Activated CD4-positive, alpha-beta memory T cell treated with anti-CD3 and anti-CD28 coated beads, Interleukin-2, amount 10 ng/mL, durations not matched to agents 7 days and 5 days (primary cell): Measurements from ENCODE around the gene IKZF5. TPM values are rescaled to one million over a fixed set of nuclear protein-coding genes. Genes with fewer than 3 reads are reported as not detected.
A peak's percentile ranks its signal among the peaks of the same experiment; 100 is the strongest.

Experiments
- CTCF ChIA-PET: fragments of 350-600 bp; sonication (Branson Sonifier 250); formaldehyde crosslinking; loops from one replicate; lab custom pipeline; 2021; ENCODE audit warnings: antibody characterized with exemption, inconsistent platforms; lab: Charles Lee
- POLR2A ChIA-PET: fragments of 350-600 bp; sonication (Branson Sonifier 250); formaldehyde crosslinking; loops from one replicate; lab custom pipeline; 2021; ENCODE audit warnings: antibody characterized with exemption; lab: Charles Lee
- DNase-seq: peaks from one replicate; pipeline ENCODE4 v3.0.0-alpha.2; 2020
- H3K27ac Mint-ChIP-seq: one replicate; pipeline ENCODE4 v1.8.0; 2021; ENCODE audit warnings: mild to moderate bottlenecking, mixed read lengths
- H3K27me3 Mint-ChIP-seq: one replicate; pipeline ENCODE4 v1.8.0; 2021; ENCODE audit warnings: mixed read lengths
- H3K36me3 Mint-ChIP-seq: one replicate; pipeline ENCODE4 v1.8.0; 2021; ENCODE audit warnings: low read depth, mixed read lengths
- H3K4me1 Mint-ChIP-seq: one replicate; pipeline ENCODE4 v1.8.0; 2021; ENCODE audit warnings: mixed read lengths
- H3K4me3 Mint-ChIP-seq: one replicate; pipeline ENCODE4 v1.8.0; 2021; ENCODE audit warnings: mild to moderate bottlenecking, mixed read lengths
- H3K9me3 Mint-ChIP-seq: one replicate; pipeline ENCODE4 v1.8.0; 2021; ENCODE audit warnings: mixed read lengths
- total RNA-seq, 2 experiments: library from RNA; stranded (reverse); gene quantifications; one replicate each; pipeline ENCODE4 v1.2.3, GENCODE V29; 2021

IKZF5 gene
- total RNA-seq, 2 experiments from 2014 or later, result 16.6 to 18.5 TPM

GRCh38 chr10:122992031-122992585 lies 16.5 kb downstream of the IKZF5 start:
- no peak for DNase-seq
- ChIA-PET POLR2A (no interaction called here), CTCF (interaction anchor here (2.5 kb wide), 1 partner anchor 12 kb away, joined by 13 read pairs; the partner anchor contains the start of gene PSTK)
- Mint-ChIP-seq H3K27me3 (no peaks in the 10 kb centered on the region), H3K36me3 (peaks cover 34% of the 10 kb centered on the region), H3K9me3 (no peaks in the 10 kb centered on the region), H3K4me3 (no peak overlapping the region), H3K27ac (no peak overlapping the region), H3K4me1 (no peaks in the 10 kb centered on the region)

GRCh38 chr10:122990278-122990677 lies 18.3 kb downstream of the IKZF5 start:
- Mint-ChIP-seq H3K36me3 (peaks cover 23% of the 10 kb centered on the region), H3K27me3 (no peaks in the 10 kb centered on the region), H3K4me1 (no peaks in the 10 kb centered on the region), H3K4me3 (no peak overlapping the region), H3K9me3 (no peaks in the 10 kb centered on the region), H3K27ac (no peak overlapping the region)
- CTCF ChIA-PET, result interaction anchor here (1.2 to 2.5 kb wide), 2 partner anchors 10 to 341 kb away, joined by 3 to 13 read pairs; partner anchors contain the start of gene PSTK
- POLR2A ChIA-PET, result interaction anchor here (2.9 kb wide), 1 partner anchor 10 kb away, joined by 11 read pairs; the partner anchor contains the start of gene PSTK
- no peak for DNase-seq

DNA sequence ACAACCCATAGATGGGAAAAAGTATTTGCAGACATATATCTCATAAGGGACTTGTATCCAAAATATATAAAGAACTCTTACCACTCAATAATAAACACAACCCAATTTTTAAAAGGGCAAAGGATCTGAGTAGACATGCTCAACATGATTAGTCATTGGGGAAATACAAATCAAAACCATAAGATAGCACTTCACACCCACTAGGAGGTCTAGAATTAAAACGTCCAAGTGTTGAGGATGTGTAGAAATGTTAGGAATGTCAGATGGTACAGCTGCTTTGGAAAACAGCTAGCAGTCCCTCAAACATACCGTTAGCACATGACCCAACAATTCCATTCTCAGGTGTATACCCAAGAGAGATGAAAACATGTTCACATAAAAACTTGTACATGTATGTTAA lies 20.1 kb downstream of the IKZF5 start:
- Mint-ChIP-seq H3K27ac (no peak overlapping the region), H3K4me3 (no peak overlapping the region), H3K4me1 (no peaks in the 10 kb centered on the region), H3K27me3 (no peaks in the 10 kb centered on the region), H3K36me3 (peaks cover 10% of the 10 kb centered on the region), H3K9me3 (no peaks in the 10 kb centered on the region)
- CTCF ChIA-PET, result no interaction called here
- DNase-seq, result no peak
- POLR2A ChIA-PET, result interaction anchor here (2.9 kb wide), 1 partner anchor 8 kb away, joined by 11 read pairs; the partner anchor contains the start of gene PSTK

DNA sequence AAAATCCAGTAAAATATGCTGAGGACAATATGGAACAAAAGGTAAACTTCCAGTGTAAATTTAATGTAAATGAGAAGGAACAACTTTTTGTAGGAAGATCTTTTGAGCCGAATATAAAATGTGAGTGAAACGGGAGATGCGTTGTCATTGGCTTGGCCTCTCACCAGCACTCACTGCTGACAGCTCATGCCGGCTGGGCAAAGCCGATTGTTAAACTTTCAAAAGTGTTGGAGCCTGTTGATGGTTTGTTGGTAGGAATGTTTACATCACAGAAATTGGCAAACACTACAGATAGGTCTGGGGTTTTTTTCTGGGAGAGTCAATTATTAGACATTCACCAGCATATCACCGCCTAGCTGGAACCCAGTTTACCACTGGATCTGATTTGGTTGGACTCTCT lies 22.3 kb downstream of the IKZF5 start:
- Mint-ChIP-seq H3K4me1 (peaks cover 1% of the 10 kb centered on the region), H3K4me3 (no peak overlapping the region), H3K9me3 (no peaks in the 10 kb centered on the region), H3K36me3 (peaks cover 5% of the 10 kb centered on the region), H3K27ac (no peak overlapping the region), H3K27me3 (no peaks in the 10 kb centered on the region)
- no peak for DNase-seq
- ChIA-PET CTCF (no interaction called here), POLR2A (no interaction called here)

DNA sequence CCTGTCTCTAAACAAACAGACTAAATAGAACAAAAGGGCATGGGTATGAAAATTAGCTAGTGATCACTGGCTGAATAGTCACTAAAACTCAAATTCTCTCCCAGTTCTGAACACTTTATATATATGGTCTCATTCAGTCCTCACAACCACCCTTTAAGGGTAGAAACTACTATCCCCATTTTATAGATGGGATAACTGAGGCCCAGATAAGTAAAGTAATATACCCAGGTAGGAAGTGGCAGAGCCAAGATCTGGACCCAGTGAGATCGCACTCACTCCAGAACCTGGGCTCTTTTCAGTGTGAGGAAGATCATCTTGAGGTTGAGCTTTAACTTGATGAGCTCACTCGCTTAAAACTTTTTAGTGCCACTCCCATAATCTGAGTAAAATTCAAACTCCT lies 23.9 kb downstream of the IKZF5 start:
- CTCF ChIA-PET, result interaction anchor here (2.0 kb wide), 1 partner anchor 23 kb away, joined by 7 read pairs; no protein-coding TSS in a partner anchor

DNA sequence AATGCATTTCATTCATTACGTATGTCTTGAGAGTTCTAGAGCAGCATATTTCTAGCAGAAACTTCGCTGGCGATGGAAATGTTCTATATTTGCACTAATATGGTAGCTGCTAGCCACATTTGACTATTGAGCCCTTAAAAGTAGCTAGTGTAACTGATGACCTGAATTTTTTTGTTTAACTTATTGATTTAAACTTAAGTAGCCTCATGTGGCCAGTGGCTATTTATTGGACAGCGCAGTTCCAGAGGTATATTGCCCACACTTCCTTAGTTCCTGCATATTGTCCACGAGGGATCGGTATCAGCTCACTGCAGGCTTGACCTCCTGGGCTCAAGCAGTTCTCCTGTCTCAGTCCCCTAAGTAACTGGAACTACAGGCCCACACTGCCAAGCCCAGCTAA lies 24.7 kb downstream of the IKZF5 start:
- Mint-ChIP-seq H3K27me3 (no peaks in the 10 kb centered on the region), H3K27ac (no peak overlapping the region), H3K4me3 (no peak overlapping the region), H3K4me1 (peaks cover 15% of the 10 kb centered on the region), H3K9me3 (no peaks in the 10 kb centered on the region), H3K36me3 (peaks cover 2% of the 10 kb centered on the region)
- POLR2A ChIA-PET, result interaction anchor here (0.8 to 2.0 kb wide), 2 partner anchors 24 to 30 kb away, joined by 3 to 7 read pairs; partner anchors contain the start of genes ACADSB, C10orf88 and IKZF5
- CTCF ChIA-PET, result interaction anchor here (0.5 to 2.0 kb wide), 2 partner anchors 24 to 575 kb away, joined by 3 to 7 read pairs; no protein-coding TSS in a partner anchor
- no peak for DNase-seq

More for the DNA sequence above, 23.9 kb downstream of the IKZF5 start:
- POLR2A ChIA-PET, result interaction anchor here (1.3 to 2.0 kb wide), 2 partner anchors 23 to 24 kb away, joined by 4 to 7 read pairs; partner anchors contain the start of genes ACADSB and IKZF5
- Mint-ChIP-seq H3K27ac (no peak overlapping the region), H3K9me3 (no peaks in the 10 kb centered on the region), H3K4me3 (no peak overlapping the region), H3K4me1 (peaks cover 14% of the 10 kb centered on the region), H3K27me3 (no peaks in the 10 kb centered on the region), H3K36me3 (peaks cover 2% of the 10 kb centered on the region)
- DNase-seq, result no peak

- H3K27me3 Mint-ChIP-seq, result no peaks in the 10 kb centered on the region
- peak overlapping the region; percentile 80 for H3K4me3 Mint-ChIP-seq
- H3K9me3 Mint-ChIP-seq, result no peaks in the 10 kb centered on the region
- no peaks in the 10 kb centered on the region for H3K36me3 Mint-ChIP-seq
- H3K4me1 Mint-ChIP-seq, result peaks cover 15% of the 10 kb centered on the region
- POLR2A ChIA-PET, result interaction anchor here (0.6 to 4.5 kb wide), 10 partner anchors 8 to 173 kb away, joined by 3 to 49 read pairs (median 5); partner anchors contain the start of genes ACADSB, BUB3, C10orf88 and FAM24B
- CTCF ChIA-PET, result interaction anchor here (1.1 to 3.2 kb wide), 9 partner anchors 10 to 104 kb away, joined by 3 to 29 read pairs (median 6); partner anchors contain the start of genes ACADSB, C10orf88 and IKZF5
- no peak for DNase-seq
- peak overlapping the region; percentile 84 for H3K27ac Mint-ChIP-seq
Measured at GRCh38 chr10:122981066-122981464, 27.5 kb downstream of the IKZF5 start.

DNA sequence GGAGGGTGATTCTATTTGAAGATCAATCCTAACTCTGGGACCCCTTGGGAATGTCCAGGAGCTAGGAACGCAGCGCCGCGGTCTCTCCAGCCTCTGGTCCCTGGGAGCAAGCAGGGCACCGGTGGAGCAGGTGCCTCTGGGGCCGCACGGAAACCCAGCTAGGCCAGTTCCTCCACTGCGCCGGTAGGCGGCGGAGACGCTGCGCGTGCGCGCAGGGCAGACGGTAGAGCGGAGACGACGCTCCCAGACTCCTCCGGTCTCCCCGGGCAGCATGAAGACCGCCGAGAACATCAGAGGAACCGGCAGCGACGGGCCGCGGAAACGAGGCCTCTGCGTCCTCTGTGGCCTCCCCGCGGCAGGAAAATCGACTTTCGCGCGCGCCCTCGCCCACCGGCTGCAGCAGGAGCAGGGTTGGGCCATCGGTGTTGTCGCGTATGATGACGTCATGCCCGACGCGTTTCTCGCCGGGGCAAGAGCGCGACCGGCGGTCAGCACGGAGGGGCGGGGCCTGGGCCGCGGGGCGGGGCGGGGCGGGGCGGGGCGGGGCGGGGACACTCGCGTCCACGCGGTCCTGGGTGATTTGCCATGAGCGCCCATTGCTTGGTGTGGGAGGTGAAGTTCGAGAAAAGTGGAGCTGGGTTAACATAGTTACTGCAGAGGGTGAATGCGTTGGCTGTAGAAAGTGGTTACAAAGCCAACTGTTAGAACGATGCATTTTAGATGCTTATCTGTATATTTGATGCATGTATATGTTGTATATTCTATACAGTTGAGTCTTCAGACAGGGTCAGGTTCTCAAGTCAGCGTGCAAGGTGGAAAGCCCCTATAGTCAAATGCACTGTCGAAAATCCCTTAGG lies 28.2 kb downstream of the IKZF5 start, which contains the start of gene PSTK:
TSS of gene PSTK (plus strand) at position 193 of the 857 bp plus-strand sequence. CDS start at position 272, 79 bp downstream.
- DNase-seq, result peak; percentile 89
- H3K27ac Mint-ChIP-seq, result peak within 1 kb of the TSS; percentile 84
- H3K36me3 Mint-ChIP-seq, result no peaks in the 10 kb centered on the region
- H3K27me3 Mint-ChIP-seq, result no peaks in the 10 kb centered on the region
- POLR2A ChIA-PET, result interaction anchor here (0.6 to 4.5 kb wide), 10 partner anchors 9 to 174 kb away, joined by 3 to 49 read pairs (median 5); partner anchors contain the start of genes ACADSB, BUB3, C10orf88 and FAM24B
- CTCF ChIA-PET, result interaction anchor here (1.0 to 3.2 kb wide), 12 partner anchors 11 to 103 kb away, joined by 3 to 29 read pairs (median 5); partner anchors contain the start of genes ACADSB, C10orf88 and IKZF5
- H3K4me1 Mint-ChIP-seq, result peaks cover 15% of the 10 kb centered on the region
- H3K9me3 Mint-ChIP-seq, result no peaks in the 10 kb centered on the region
- peak within 1 kb of the TSS; percentile 80 for H3K4me3 Mint-ChIP-seq

GRCh38 chr10:122974543-122975064 lies 34.0 kb downstream of the IKZF5 start:
- Mint-ChIP-seq H3K9me3 (no peaks in the 10 kb centered on the region), H3K4me1 (no peaks in the 10 kb centered on the region), H3K36me3 (no peaks in the 10 kb centered on the region), H3K4me3 (no peak overlapping the region), H3K27ac (no peak overlapping the region), H3K27me3 (peaks cover 5% of the 10 kb centered on the region)
- ChIA-PET CTCF (no interaction called here), POLR2A (no interaction called here)
- DNase-seq, result no peak

DNA sequence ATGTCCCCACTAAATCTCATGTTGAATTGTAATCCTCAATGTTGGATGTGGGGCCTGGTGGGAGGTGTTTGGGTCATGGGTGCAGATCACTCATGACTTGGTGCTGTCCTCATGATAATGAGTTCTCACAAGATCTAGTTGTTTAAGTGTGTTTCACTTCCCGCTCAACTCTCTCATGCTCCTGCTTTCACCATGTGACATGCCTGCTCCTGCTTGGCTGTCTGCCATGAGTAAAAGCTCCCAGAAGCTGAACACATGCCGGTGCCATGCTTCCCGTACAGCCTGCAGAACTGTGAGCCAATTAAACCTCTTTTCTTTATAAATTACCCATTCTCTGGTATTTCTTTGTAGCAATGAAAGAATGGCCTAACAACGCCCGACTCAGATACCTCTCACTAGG lies 34.6 kb downstream of the IKZF5 start:
- no peak for DNase-seq
- Mint-ChIP-seq H3K27me3 (peaks cover 5% of the 10 kb centered on the region), H3K4me3 (no peak overlapping the region), H3K9me3 (no peaks in the 10 kb centered on the region), H3K36me3 (no peaks in the 10 kb centered on the region), H3K27ac (no peak overlapping the region), H3K4me1 (no peaks in the 10 kb centered on the region)
- ChIA-PET CTCF (no interaction called here), POLR2A (no interaction called here)

DNA sequence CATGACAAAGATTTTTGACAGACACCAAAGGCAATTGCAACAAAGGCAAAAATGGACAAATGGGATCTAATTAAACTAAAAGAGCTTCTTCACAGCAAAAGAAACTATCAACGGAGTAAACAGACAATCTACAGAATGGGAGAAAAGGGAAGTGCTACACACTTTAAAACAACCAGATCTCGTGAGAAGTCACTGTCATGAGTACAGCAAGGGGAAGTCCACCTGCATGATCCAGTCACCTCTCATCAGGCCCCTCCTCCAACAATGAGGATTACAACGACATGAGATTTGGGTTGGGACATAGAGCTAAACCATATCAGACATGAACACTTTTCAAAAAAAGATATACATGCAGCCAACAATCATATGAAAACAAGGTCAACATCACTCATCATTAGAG lies 39.9 kb downstream of the IKZF5 start:
- DNase-seq, result no peak
- Mint-ChIP-seq H3K4me1 (no peaks in the 10 kb centered on the region), H3K36me3 (peaks cover 2% of the 10 kb centered on the region), H3K4me3 (no peak overlapping the region), H3K9me3 (peaks cover 21% of the 10 kb centered on the region), H3K27ac (no peak overlapping the region), H3K27me3 (peaks cover 22% of the 10 kb centered on the region)
- POLR2A ChIA-PET, result no interaction called here
- CTCF ChIA-PET, result interaction anchor here (1.8 kb wide), 1 partner anchor 12 kb away, joined by 3 read pairs; the partner anchor contains the start of gene PSTK

DNA sequence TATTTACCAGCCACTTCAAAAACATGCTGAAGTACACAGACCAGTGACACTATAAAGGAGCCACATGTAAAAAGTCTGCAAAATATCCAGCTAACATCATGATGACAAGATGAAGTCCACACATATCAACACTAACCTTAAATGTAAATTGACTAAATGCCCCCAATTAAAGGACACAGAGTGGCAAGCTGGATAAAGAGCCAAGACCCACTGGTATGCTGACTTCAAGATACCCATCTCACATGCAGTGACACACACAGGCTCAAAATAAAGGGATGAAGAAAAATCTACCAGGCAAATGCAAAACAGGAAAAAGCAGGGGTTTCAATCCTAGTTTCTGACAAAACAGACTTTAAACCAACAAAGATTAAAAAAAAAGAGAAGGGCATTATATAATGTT lies 41.7 kb downstream of the IKZF5 start:
- Mint-ChIP-seq H3K4me1 (no peaks in the 10 kb centered on the region), H3K27ac (no peak overlapping the region), H3K9me3 (peaks cover 21% of the 10 kb centered on the region), H3K27me3 (peaks cover 23% of the 10 kb centered on the region), H3K4me3 (no peak overlapping the region), H3K36me3 (peaks cover 2% of the 10 kb centered on the region)
- CTCF ChIA-PET, result interaction anchor here (2.1 kb wide), 1 partner anchor 12 kb away, joined by 7 read pairs; the partner anchor contains the start of gene PSTK
- no peak for DNase-seq
- POLR2A ChIA-PET, result no interaction called here
